KMS-11 (cell line): ENCODE data around the gene PARVA.

ENCODE experiments used
- H2AFZ ChIP-seq: fragments of 200-600 bp; sonication (generic); 2 replicates; pipeline ENCODE4 v1.6.1; 2016; ENCODE audit warnings: antibody characterized with exemption, mixed run types, low read depth
- H3K27ac ChIP-seq: fragments of 200-600 bp; sonication (generic); 2 replicates; pipeline ENCODE4 v1.6.1; 2016; ENCODE audit warnings: mild to moderate bottlenecking, mixed run types
- H3K27me3 ChIP-seq: fragments of 200-600 bp; sonication (generic); 2 replicates; pipeline ENCODE4 v1.6.1; 2017; ENCODE audit warnings: mild to moderate bottlenecking, low read depth, mixed run types, moderate library complexity; ENCODE audit not compliant: insufficient read depth
- H3K36me3 ChIP-seq: fragments of 200-600 bp; sonication (generic); 2 replicates; pipeline ENCODE4 v1.6.1; 2017; ENCODE audit warnings: mild to moderate bottlenecking, mixed run types; ENCODE audit not compliant: insufficient read depth
- H3K4me1 ChIP-seq: fragments of 200-600 bp; sonication (generic); 2 replicates; pipeline ENCODE4 v1.6.1; 2016; ENCODE audit warnings: mild to moderate bottlenecking, low read depth, mixed run types; ENCODE audit not compliant: poor library complexity, severe bottlenecking
- H3K4me2 ChIP-seq: fragments of 200-600 bp; sonication (generic); 2 replicates; pipeline ENCODE4 v1.7.0; 2016; ENCODE audit warnings: mild to moderate bottlenecking, mixed run types
- H3K4me3 ChIP-seq: fragments of 200-600 bp; sonication (generic); IDR thresholded peaks from 2 replicates; pipeline ENCODE4 v1.6.1; 2017; ENCODE audit warnings: low read depth, low read length, mixed read lengths; ENCODE audit not compliant: insufficient read depth
- H3K79me2 ChIP-seq: fragments of 200-600 bp; sonication (generic); 2 replicates; pipeline ENCODE4 v1.6.1; 2016; ENCODE audit warnings: low read depth, mixed run types; ENCODE audit not compliant: insufficient read depth
- H3K9ac ChIP-seq: fragments of 200-600 bp; sonication (generic); 2 replicates; pipeline ENCODE4 v1.6.1; 2016; ENCODE audit warnings: mild to moderate bottlenecking, mixed run types
- H4K20me1 ChIP-seq: fragments of 200-600 bp; sonication (generic); 2 replicates; pipeline ENCODE4 v1.6.1; 2016; ENCODE audit warnings: mild to moderate bottlenecking, mixed run types; ENCODE audit not compliant: insufficient read depth
- CTCF ChIP-seq: fragments of 200-600 bp; sonication (generic); conservative IDR thresholded peaks from 2 replicates; pipeline ENCODE4 v1.6.1; 2017; ENCODE audit warnings: low read depth, mild to moderate bottlenecking, antibody characterized with exemption, low read length, moderate library complexity, mixed read lengths

PARVA gene

GRCh38 chr11:12544986-12545775, 167.8 kb downstream of the PARVA start:
- H2AFZ ChIP-seq, result no peak overlapping the region
- H3K4me3 ChIP-seq, result no peak overlapping the region
- H3K27me3 ChIP-seq, result no peaks in the 10 kb centered on the region
- H3K36me3 ChIP-seq, result no peaks in the 10 kb centered on the region
- no peak overlapping the region for H3K9ac ChIP-seq
- no peaks in the 10 kb centered on the region for H3K79me2 ChIP-seq
- no peak for TF ChIP-seq CTCF
- no peaks in the 10 kb centered on the region for H3K4me1 ChIP-seq
- H4K20me1 ChIP-seq, result no peaks in the 10 kb centered on the region
- no peak overlapping the region for H3K4me2 ChIP-seq
- H3K27ac ChIP-seq, result no peak overlapping the region

- no peak overlapping the region for H3K4me3 ChIP-seq
- no peak for TF ChIP-seq CTCF
- no peaks in the 10 kb centered on the region for H4K20me1 ChIP-seq
- H3K4me2 ChIP-seq, result no peak overlapping the region
- H3K27me3 ChIP-seq, result no peaks in the 10 kb centered on the region
- H2AFZ ChIP-seq, result no peak overlapping the region
- no peaks in the 10 kb centered on the region for H3K4me1 ChIP-seq
- H3K27ac ChIP-seq, result no peak overlapping the region
- no peaks in the 10 kb centered on the region for H3K79me2 ChIP-seq
- no peak overlapping the region for H3K9ac ChIP-seq
- no peaks in the 10 kb centered on the region for H3K36me3 ChIP-seq
Measured at GRCh38 chr11:12546122-12546521, 168.8 kb downstream of the PARVA start.

- H4K20me1 ChIP-seq, result no peaks in the 10 kb centered on the region
- no peaks in the 10 kb centered on the region for H3K27me3 ChIP-seq
- TF ChIP-seq CTCF, result no peak
Measured at GRCh38 chr11:12546660-12547059, 169.3 kb downstream of the PARVA start.

GRCh38 chr11:12547953-12548650, 170.7 kb downstream of the PARVA start:
- no peak overlapping the region for H3K4me2 ChIP-seq
- H3K27me3 ChIP-seq, result no peaks in the 10 kb centered on the region
- no peaks in the 10 kb centered on the region for H3K4me1 ChIP-seq
- H3K79me2 ChIP-seq, result no peaks in the 10 kb centered on the region
- H3K27ac ChIP-seq, result no peak overlapping the region
- H3K4me3 ChIP-seq, result no peak overlapping the region
- no peaks in the 10 kb centered on the region for H3K36me3 ChIP-seq
- no peaks in the 10 kb centered on the region for H4K20me1 ChIP-seq
- TF ChIP-seq CTCF, result no peak
- H2AFZ ChIP-seq, result no peak overlapping the region
- H3K9ac ChIP-seq, result no peak overlapping the region

More at GRCh38 chr11:12546660-12547059, 169.3 kb downstream of the PARVA start:
- H3K4me2 ChIP-seq, result no peak overlapping the region
- no peaks in the 10 kb centered on the region for H3K79me2 ChIP-seq
- H2AFZ ChIP-seq, result no peak overlapping the region
- H3K36me3 ChIP-seq, result no peaks in the 10 kb centered on the region
- H3K4me3 ChIP-seq, result no peak overlapping the region
- H3K9ac ChIP-seq, result no peak overlapping the region
- H3K27ac ChIP-seq, result no peak overlapping the region
- no peaks in the 10 kb centered on the region for H3K4me1 ChIP-seq
